HepG2 (cell line): ENCODE measurements around the gene TXNRD2. TPM values are rescaled to one million over a fixed set of nuclear protein-coding genes. Genes with fewer than 3 reads are reported as not detected.

Source experiments
- ELF1 ChIP-seq: sonication (generic); formaldehyde crosslinking; IDR thresholded peaks from 2 replicates; pipeline ENCODE4 v1.4.0; 2020; ENCODE audit warnings: missing genetic modification reagents
- HDAC1 ChIP-seq: sonication (generic); formaldehyde crosslinking; IDR thresholded peaks from 2 replicates; pipeline ENCODE4 v1.5.1; 2020; ENCODE audit warnings: mild to moderate bottlenecking, missing genetic modification reagents
- IRF2 ChIP-seq: IDR thresholded peaks from 2 replicates; pipeline ENCODE4 v1.6.1; 2018; ENCODE audit warnings: missing genetic modification reagents, missing compliant biosample characterization
- MTF1 ChIP-seq: sonication (generic); formaldehyde crosslinking; IDR thresholded peaks from 2 replicates; pipeline ENCODE4 v1.5.0; 2020; ENCODE audit warnings: missing genetic modification reagents
- NKX3-1 ChIP-seq: sonication (generic); formaldehyde crosslinking; IDR thresholded peaks from 2 replicates; pipeline ENCODE4 v1.5.0; 2020; ENCODE audit warnings: missing genetic modification reagents
- SATB2 ChIP-seq: sonication (generic); formaldehyde crosslinking; IDR thresholded peaks from 2 replicates; pipeline ENCODE4 v1.5.0; 2020; ENCODE audit warnings: missing genetic modification reagents
- TAF15 ChIP-seq: fragments of 200-400 bp; formaldehyde crosslinking; IDR thresholded peaks from one replicate; pipeline ENCODE4 v1.6.1; 2018; ENCODE audit warnings: mild to moderate bottlenecking, low read depth, low read length; ENCODE audit not compliant: poor library complexity, severe bottlenecking
- THYN1 ChIP-seq: sonication (generic); formaldehyde crosslinking; IDR thresholded peaks from 2 replicates; pipeline ENCODE4 v1.8.1; 2023; ENCODE audit warnings: low read depth, mild to moderate bottlenecking, moderate library complexity, missing genetic modification reagents, borderline replicate concordance
- ZFAT ChIP-seq: sonication (generic); formaldehyde crosslinking; conservative IDR thresholded peaks from 2 replicates; pipeline ENCODE4 v1.8.1; 2023; ENCODE audit warnings: missing genetic modification reagents, inconsistent platforms
- ZNF10 ChIP-seq: sonication (generic); formaldehyde crosslinking; IDR thresholded peaks from 2 replicates; pipeline ENCODE4 v1.4.0; 2020; ENCODE audit warnings: mild to moderate bottlenecking, low read depth, missing genetic modification reagents, borderline replicate concordance
- ZNF350 ChIP-seq: sonication (generic); formaldehyde crosslinking; IDR thresholded peaks from 2 replicates; pipeline ENCODE4 v1.4.0; 2020; ENCODE audit warnings: mild to moderate bottlenecking, low read depth, missing genetic modification reagents, borderline replicate concordance
- ZNF468 ChIP-seq: sonication (generic); formaldehyde crosslinking; IDR thresholded peaks from 2 replicates; pipeline ENCODE4 v1.8.0; 2022; ENCODE audit warnings: mild to moderate bottlenecking, moderate library complexity, missing genetic modification reagents
- ZNF530 ChIP-seq: sonication (generic); formaldehyde crosslinking; IDR thresholded peaks from 2 replicates; pipeline ENCODE4 v1.5.0; 2020; ENCODE audit warnings: low read depth, mild to moderate bottlenecking, missing genetic modification reagents
- ZNF543 ChIP-seq: sonication (generic); formaldehyde crosslinking; IDR thresholded peaks from 2 replicates; pipeline ENCODE4 v1.4.0; 2020; ENCODE audit warnings: mild to moderate bottlenecking, missing genetic modification reagents
- ZNF766 ChIP-seq: sonication (generic); formaldehyde crosslinking; IDR thresholded peaks from 2 replicates; pipeline ENCODE4 v1.5.0; 2020; ENCODE audit warnings: missing genetic modification reagents, borderline replicate concordance
- ZNF788 ChIP-seq: sonication (generic); formaldehyde crosslinking; IDR thresholded peaks from 2 replicates; pipeline ENCODE4 v1.5.0; 2020; ENCODE audit warnings: mild to moderate bottlenecking, missing genetic modification reagents, borderline replicate concordance
- polyA plus RNA-seq, 8 experiments: library from polyadenylated mRNA; depleted of rRNA in 3 of 8; stranded (reverse) in 7 of 8; unstranded in 1 of 8; fragments of >200 nt; fragmentation: Illumina TruSeq in 4 of 8; extraction: Trizol in 4 of 8; gene quantifications; 2 replicates each; pipeline versions ENCODE4 v1.2.1 to v1.2.3, GENCODE V29; 2011 to 2016; ENCODE audit warnings: low read depth in 4 of 8, missing spikeins in 1 of 8, mixed read lengths in 1 of 8; ENCODE audit not compliant: insufficient read depth in 1 of 8
- total RNA-seq, 5 experiments: library from RNA; depleted of rRNA; stranded (reverse); fragments of >200 nt; fragmentation: Illumina TruSeq; extraction: Trizol; gene quantifications; 2 replicates each; pipeline ENCODE4 v1.2.3, GENCODE V29; 2016; ENCODE audit warnings: low read depth in 1 of 5
- TF ChIP-seq, protein P1 (sequence below): IDR thresholded peaks from 2 replicates; pipeline ENCODE4 v1.6.1; 2016; ENCODE audit warnings: missing biosample characterization, missing genetic modification reagents, low read depth
- TF ChIP-seq, protein P2 (sequence below): sonication (generic); formaldehyde crosslinking; IDR thresholded peaks from 2 replicates; pipeline ENCODE4 v1.5.0; 2020; ENCODE audit warnings: missing genetic modification reagents
- TF ChIP-seq, protein P3 (sequence below): sonication (generic); formaldehyde crosslinking; IDR thresholded peaks from 2 replicates; pipeline ENCODE4 v1.8.1; 2022; ENCODE audit warnings: mild to moderate bottlenecking, missing genetic modification reagents
- TF ChIP-seq, protein P4 (sequence below), 2 experiments: sonication (generic) in 1 of 2; formaldehyde crosslinking in 1 of 2; IDR thresholded peaks; 2 replicates each; pipeline versions ENCODE4 v1.5.1 to v1.6.1; 2011 to 2020; ENCODE audit warnings: borderline replicate concordance in 1 of 2, low read depth in 1 of 2, low read length in 1 of 2, mild to moderate bottlenecking in 1 of 2, missing genetic modification reagents in 1 of 2, moderate library complexity in 1 of 2

Gene TXNRD2
- total and polyA plus RNA-seq, 2 of the 13 experiments (the other 11 are each of a cell fraction or from before 2014, with no cell fraction given), result 17.5 to 18.6 TPM

DNA sequence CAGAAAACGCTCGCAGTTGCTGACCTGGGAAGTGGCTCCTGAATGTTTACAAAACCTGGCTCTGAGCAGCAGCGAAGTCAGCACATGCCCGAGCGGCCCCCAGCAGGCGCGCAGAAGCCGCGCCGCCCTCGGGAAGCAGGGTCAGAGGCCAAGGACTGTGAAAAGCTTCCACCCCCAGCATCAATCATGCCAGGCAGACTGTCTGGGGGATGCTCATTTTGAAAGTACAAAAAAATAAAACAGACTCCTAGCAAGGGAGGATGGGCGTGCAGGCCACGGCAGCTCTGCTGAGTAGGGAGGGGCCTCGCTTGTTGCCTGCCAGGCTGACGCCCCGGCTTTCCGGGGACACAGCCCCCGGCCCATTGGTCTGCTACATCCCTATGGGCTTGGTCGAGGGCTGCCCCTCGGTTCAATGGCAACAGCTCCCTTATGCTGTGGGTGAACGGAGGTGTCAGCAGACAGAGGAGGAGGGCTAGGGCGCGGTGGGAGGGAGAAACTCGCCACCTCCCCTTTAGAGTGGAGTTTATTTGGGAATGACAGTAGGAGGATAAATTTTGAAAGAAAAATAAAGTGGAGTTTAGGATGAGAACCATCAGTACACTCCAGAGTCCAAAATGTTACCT, 49.2 kb downstream of the TXNRD2 start (continued):
- peak; percentile 98 for TF ChIP-seq SATB2 (CRISPR knock-in tag)
- TF ChIP-seq, protein P1, sequence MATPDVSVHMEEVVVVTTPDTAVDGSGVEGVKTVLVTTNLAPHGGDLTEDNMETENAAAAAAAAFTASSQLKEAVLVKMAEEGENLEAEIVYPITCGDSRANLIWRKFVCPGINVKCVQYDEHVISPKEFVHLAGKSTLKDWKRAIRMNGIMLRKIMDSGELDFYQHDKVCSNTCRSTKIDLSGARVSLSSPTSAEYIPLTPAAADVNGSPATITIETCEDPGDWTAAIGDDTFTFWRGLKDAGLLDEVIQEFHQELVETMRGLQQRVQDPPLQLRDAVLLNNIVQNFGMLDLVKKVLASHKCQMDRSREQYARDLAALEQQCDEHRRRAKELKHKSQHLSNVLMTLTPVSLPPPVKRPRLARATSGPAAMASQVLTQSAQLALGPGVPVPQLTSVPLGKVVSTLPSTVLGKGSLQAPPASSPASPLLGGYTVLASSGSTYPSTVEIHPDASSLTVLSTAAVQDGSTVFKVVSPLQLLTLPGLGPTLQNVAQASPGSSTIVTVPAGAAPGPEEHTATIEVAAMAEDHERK (CRISPR knock-in tag), result 0 out of 2 replicates have a peak, but pooled peaks have one; percentile 37
- TF ChIP-seq, protein P2, sequence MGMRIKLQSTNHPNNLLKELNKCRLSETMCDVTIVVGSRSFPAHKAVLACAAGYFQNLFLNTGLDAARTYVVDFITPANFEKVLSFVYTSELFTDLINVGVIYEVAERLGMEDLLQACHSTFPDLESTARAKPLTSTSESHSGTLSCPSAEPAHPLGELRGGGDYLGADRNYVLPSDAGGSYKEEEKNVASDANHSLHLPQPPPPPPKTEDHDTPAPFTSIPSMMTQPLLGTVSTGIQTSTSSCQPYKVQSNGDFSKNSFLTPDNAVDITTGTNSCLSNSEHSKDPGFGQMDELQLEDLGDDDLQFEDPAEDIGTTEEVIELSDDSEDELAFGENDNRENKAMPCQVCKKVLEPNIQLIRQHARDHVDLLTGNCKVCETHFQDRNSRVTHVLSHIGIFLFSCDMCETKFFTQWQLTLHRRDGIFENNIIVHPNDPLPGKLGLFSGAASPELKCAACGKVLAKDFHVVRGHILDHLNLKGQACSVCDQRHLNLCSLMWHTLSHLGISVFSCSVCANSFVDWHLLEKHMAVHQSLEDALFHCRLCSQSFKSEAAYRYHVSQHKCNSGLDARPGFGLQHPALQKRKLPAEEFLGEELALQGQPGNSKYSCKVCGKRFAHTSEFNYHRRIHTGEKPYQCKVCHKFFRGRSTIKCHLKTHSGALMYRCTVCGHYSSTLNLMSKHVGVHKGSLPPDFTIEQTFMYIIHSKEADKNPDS (CRISPR knock-in tag), result peak; percentile 83; the same call in 1 of the 2 replicates
- TF ChIP-seq ZNF788 (CRISPR knock-in tag), result peak; percentile 97; the same call in 1 of the 2 replicates
- TF ChIP-seq, protein P3, sequence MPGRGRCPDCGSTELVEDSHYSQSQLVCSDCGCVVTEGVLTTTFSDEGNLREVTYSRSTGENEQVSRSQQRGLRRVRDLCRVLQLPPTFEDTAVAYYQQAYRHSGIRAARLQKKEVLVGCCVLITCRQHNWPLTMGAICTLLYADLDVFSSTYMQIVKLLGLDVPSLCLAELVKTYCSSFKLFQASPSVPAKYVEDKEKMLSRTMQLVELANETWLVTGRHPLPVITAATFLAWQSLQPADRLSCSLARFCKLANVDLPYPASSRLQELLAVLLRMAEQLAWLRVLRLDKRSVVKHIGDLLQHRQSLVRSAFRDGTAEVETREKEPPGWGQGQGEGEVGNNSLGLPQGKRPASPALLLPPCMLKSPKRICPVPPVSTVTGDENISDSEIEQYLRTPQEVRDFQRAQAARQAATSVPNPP, result peak; percentile 97
- peak; percentile 80; the same call in 1 of the 2 replicates for TF ChIP-seq ZNF543 (CRISPR knock-in tag)
- peak; percentile 88; the same call in 1 of the 2 replicates for TF ChIP-seq IRF2 (CRISPR knock-in tag)
- TF ChIP-seq, protein P4, sequence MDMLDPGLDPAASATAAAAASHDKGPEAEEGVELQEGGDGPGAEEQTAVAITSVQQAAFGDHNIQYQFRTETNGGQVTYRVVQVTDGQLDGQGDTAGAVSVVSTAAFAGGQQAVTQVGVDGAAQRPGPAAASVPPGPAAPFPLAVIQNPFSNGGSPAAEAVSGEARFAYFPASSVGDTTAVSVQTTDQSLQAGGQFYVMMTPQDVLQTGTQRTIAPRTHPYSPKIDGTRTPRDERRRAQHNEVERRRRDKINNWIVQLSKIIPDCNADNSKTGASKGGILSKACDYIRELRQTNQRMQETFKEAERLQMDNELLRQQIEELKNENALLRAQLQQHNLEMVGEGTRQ (IDR thresholded peaks at IDR 0.05; ENCODE audit: low read depth, low read length), result no peak
- TF ChIP-seq, protein P4 (CRISPR knock-in tag; IDR thresholded peaks at IDR 0.05; ENCODE audit: borderline replicate concordance), result 0 out of 2 replicates have a peak, but pooled peaks have one; percentile 46
- 0 out of 2 replicates have a peak, but pooled peaks have one; percentile 85 for TF ChIP-seq ZNF530 (CRISPR knock-in tag)
- peak; percentile 99 for TF ChIP-seq ZNF766 (CRISPR knock-in tag)
- TF ChIP-seq TAF15, result no peak
- peak; percentile 99 for TF ChIP-seq NKX3-1 (CRISPR knock-in tag)
- TF ChIP-seq HDAC1 (CRISPR knock-in tag), result peak; percentile 84
- TF ChIP-seq ELF1 (CRISPR knock-in tag), result peak; percentile 40
- TF ChIP-seq ZNF468 (CRISPR knock-in tag), result no peak
- peak; percentile 95 for TF ChIP-seq MTF1
- peak; percentile 15; the same call in 1 of the 2 replicates for TF ChIP-seq ZNF10 (CRISPR knock-in tag)
- peak; percentile 77; the same call in 1 of the 2 replicates for TF ChIP-seq ZNF350
- TF ChIP-seq ZFAT (CRISPR knock-in tag), result peak; percentile 79; the same call in 1 of the 2 replicates
- TF ChIP-seq THYN1, result no peak
